ENCODE data around the gene MSANTD1.

Gene MSANTD1

DNA sequence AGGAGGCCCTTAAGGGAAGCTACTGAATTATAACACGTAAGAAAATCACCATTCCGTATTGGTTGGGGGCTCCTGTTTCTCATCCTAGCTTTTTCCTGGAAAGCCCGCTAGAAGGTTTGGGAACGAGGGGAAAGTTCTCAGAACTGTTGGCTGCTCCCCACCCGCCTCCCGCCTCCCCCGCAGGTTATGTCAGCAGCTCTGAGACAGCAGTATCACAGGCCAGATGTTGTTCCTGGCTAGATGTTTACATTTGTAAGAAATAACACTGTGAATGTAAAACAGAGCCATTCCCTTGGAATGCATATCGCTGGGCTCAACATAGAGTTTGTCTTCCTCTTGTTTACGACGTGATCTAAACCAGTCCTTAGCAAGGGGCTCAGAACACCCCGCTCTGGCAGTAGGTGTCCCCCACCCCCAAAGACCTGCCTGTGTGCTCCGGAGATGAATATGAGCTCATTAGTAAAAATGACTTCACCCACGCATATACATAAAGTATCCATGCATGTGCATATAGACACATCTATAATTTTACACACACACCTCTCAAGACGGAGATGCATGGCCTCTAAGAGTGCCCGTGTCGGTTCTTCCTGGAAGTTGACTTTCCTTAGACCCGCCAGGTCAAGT lies 6.9 kb upstream of the MSANTD1 start:
- no peak for DNase-seq (ENCODE audit: low read depth)
- H3K4me3 ChIP-seq (ENCODE audit: low read depth, low read length): no peak overlapping the region
- TF ChIP-seq, protein P1, sequence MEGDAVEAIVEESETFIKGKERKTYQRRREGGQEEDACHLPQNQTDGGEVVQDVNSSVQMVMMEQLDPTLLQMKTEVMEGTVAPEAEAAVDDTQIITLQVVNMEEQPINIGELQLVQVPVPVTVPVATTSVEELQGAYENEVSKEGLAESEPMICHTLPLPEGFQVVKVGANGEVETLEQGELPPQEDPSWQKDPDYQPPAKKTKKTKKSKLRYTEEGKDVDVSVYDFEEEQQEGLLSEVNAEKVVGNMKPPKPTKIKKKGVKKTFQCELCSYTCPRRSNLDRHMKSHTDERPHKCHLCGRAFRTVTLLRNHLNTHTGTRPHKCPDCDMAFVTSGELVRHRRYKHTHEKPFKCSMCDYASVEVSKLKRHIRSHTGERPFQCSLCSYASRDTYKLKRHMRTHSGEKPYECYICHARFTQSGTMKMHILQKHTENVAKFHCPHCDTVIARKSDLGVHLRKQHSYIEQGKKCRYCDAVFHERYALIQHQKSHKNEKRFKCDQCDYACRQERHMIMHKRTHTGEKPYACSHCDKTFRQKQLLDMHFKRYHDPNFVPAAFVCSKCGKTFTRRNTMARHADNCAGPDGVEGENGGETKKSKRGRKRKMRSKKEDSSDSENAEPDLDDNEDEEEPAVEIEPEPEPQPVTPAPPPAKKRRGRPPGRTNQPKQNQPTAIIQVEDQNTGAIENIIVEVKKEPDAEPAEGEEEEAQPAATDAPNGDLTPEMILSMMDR (IDR thresholded peaks at IDR 0.05; ENCODE audit: insufficient read depth, low read depth, low read length, missing control alignments): no peak

GRCh38 chr4:3243136-3243780 lies 5.7 kb upstream of the MSANTD1 start:
- DNase-seq (ENCODE audit: low read depth): no peak
- TF ChIP-seq, protein P1 (IDR thresholded peaks at IDR 0.05; ENCODE audit: insufficient read depth, low read depth, low read length, missing control alignments): no peak

GRCh38 chr4:3244002-3244401 lies 5.0 kb upstream of the MSANTD1 start:
- TF ChIP-seq, protein P1 (IDR thresholded peaks at IDR 0.05; ENCODE audit: insufficient read depth, low read depth, low read length, missing control alignments): no peak
- DNase-seq (ENCODE audit: low read depth): no peak
- H3K4me3 ChIP-seq (ENCODE audit: low read depth, low read length): no peak overlapping the region

More at GRCh38 chr4:3243136-3243780, 5.7 kb upstream of the MSANTD1 start:
- no peak overlapping the region for H3K4me3 ChIP-seq (ENCODE audit: low read depth, low read length)

GRCh38 chr4:3244747-3245146 lies 4.2 kb upstream of the MSANTD1 start:
- H3K4me3 ChIP-seq (ENCODE audit: low read depth, low read length): no peak overlapping the region
- TF ChIP-seq, protein P1 (IDR thresholded peaks at IDR 0.05; ENCODE audit: insufficient read depth, low read depth, low read length, missing control alignments): no peak
- DNase-seq (ENCODE audit: low read depth): no peak

GRCh38 chr4:3245676-3246075 lies 3.3 kb upstream of the MSANTD1 start:
- TF ChIP-seq, protein P1 (IDR thresholded peaks at IDR 0.05; ENCODE audit: insufficient read depth, low read depth, low read length, missing control alignments): no peak
- no peak for DNase-seq (ENCODE audit: low read depth)
- no peak overlapping the region for H3K4me3 ChIP-seq (ENCODE audit: low read depth, low read length)

GRCh38 chr4:3246458-3247398 lies 2.2 kb upstream of the MSANTD1 start:
- no peak for DNase-seq (ENCODE audit: low read depth)
- TF ChIP-seq, protein P1 (IDR thresholded peaks at IDR 0.05; ENCODE audit: insufficient read depth, low read depth, low read length, missing control alignments): no peak
- H3K4me3 ChIP-seq (ENCODE audit: low read depth, low read length): no peak overlapping the region

Data from GM12865 (cell line).